Activated T-helper 1 cell treated with Interleukin-2 at 50 U/mL for 16 hours (primary cell): Measurements from ENCODE around the gene OR9A2.
"Not testable (repeated sequence)": the region's sequence is repeated elsewhere in the genome, so short reads cannot be mapped to it uniquely, and the experiment has no call there.

Experiments used
- DNase-seq: peaks from one replicate; pipeline ENCODE4 v3.0.0-alpha.2; 2020; ENCODE audit warnings: low read depth

OR9A2 gene

GRCh38 chr7:143018931-143019330, 8.0 kb downstream of the OR9A2 start:
- DNase-seq: no peak

GRCh38 chr7:143016996-143017395, 9.9 kb downstream of the OR9A2 start:
- no peak for DNase-seq

- no peak for DNase-seq
These were observed 10.9 kb downstream of the OR9A2 start for GRCh38 chr7:143015926-143016490.

GRCh38 chr7:143015084-143015483, 11.8 kb downstream of the OR9A2 start:
- DNase-seq: no peak

- no peak for DNase-seq
These were observed 13.0 kb downstream of the OR9A2 start for GRCh38 chr7:143013893-143014292.

- DNase-seq: no peak
These were observed 13.5 kb downstream of the OR9A2 start for GRCh38 chr7:143013473-143013872.

- no peak for DNase-seq
These were observed 14.5 kb downstream of the OR9A2 start for GRCh38 chr7:143012409-143012808.

- no peak for DNase-seq
These were observed 14.9 kb downstream of the OR9A2 start for GRCh38 chr7:143012001-143012400.

GRCh38 chr7:143008007-143008901, 18.7 kb downstream of the OR9A2 start:
- peak; percentile 69 for DNase-seq

GRCh38 chr7:143005632-143006260, 21.2 kb downstream of the OR9A2 start:
- no peak for DNase-seq

GRCh38 chr7:143003393-143004051, 23.4 kb downstream of the OR9A2 start:
- no peak for DNase-seq

GRCh38 chr7:143002898-143003297, 24.0 kb downstream of the OR9A2 start:
- DNase-seq: no peak

GRCh38 chr7:143002106-143002505, 24.8 kb downstream of the OR9A2 start:
- no peak for DNase-seq

- DNase-seq: no peak
These were observed 26.3 kb downstream of the OR9A2 start for GRCh38 chr7:143000648-143001047.

GRCh38 chr7:142999793-143000192, 27.1 kb downstream of the OR9A2 start:
- no peak for DNase-seq

- DNase-seq: no peak
These were observed 28.0 kb downstream of the OR9A2 start for GRCh38 chr7:142998966-142999365.

- no peak for DNase-seq
These were observed 29.4 kb downstream of the OR9A2 start for GRCh38 chr7:142997456-142997989.

- DNase-seq: no peak
These were observed 34.5 kb downstream of the OR9A2 start for GRCh38 chr7:142992427-142992826.

- no peak for DNase-seq
These were observed 42.6 kb downstream of the OR9A2 start for GRCh38 chr7:142984297-142984696.

GRCh38 chr7:142983825-142984224, 43.1 kb downstream of the OR9A2 start:
- no peak for DNase-seq

GRCh38 chr7:142978402-142978801, 48.5 kb downstream of the OR9A2 start:
- DNase-seq: not testable (repeated sequence)
